ENCODE data around the gene LRRC75B.
"Not testable (repeated sequence)": the region's sequence is repeated elsewhere in the genome, so short reads cannot be mapped to it uniquely, and the experiment has no call there.

DNA sequence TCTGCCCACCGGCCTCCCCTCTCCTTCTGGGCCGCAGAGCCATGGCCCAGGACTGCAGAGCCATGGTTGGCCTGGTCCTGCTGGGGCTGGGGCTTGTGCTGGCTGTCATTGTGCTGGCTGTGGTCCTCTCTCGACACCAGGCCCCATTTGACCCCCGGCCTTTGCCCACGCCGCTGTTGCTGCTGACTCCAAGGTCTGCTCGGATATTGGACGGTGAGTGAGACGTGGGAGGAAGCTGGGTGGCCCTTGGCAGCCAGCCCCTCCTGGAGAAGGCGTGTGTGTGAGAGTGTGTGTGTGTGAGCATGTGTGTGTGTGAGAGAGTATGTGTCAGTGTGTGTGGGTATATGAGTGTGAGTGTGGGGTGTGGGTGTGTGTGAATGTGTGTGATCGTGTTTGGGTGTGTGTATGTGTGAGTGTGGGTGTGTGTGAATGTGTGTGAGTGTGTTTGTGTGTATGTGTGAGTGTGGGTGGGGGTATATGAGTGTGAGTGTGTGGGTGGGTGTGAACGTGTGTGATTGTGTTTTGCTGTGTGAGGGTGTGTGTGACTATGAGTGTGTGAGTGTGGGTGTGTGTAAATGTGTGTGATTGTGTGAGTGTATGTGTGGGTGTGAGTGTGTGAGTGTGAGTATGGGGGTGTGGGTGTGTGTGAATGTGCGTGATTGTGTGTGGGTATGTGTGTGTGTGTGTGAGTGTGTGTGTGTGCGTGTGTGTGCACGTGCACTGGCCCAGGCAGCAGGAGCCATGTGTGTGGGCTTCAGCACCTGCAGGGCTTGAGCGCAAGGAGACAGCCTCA is 40.6 kb upstream of the LRRC75B start:
- not testable (repeated sequence) for TF ChIP-seq CTCF (conservative IDR thresholded peaks at IDR 0.05; ENCODE audit: low read depth, low read length); EZH2 (IDR thresholded peaks at IDR 0.05; ENCODE audit: borderline replicate concordance, low read depth, low read length, poor library complexity, severe bottlenecking)
